GM18502 (cell line): Measurements from ENCODE around the gene GID4.

Source experiments
- ATAC-seq: cut with Tn5 transposase; IDR thresholded peaks from one replicate; pipeline ENCODE4 v1.9.1; 2021; ENCODE audit warnings: mild to moderate bottlenecking; ENCODE audit not compliant: unreplicated experiment, poor library complexity

The GID4 gene

DNA sequence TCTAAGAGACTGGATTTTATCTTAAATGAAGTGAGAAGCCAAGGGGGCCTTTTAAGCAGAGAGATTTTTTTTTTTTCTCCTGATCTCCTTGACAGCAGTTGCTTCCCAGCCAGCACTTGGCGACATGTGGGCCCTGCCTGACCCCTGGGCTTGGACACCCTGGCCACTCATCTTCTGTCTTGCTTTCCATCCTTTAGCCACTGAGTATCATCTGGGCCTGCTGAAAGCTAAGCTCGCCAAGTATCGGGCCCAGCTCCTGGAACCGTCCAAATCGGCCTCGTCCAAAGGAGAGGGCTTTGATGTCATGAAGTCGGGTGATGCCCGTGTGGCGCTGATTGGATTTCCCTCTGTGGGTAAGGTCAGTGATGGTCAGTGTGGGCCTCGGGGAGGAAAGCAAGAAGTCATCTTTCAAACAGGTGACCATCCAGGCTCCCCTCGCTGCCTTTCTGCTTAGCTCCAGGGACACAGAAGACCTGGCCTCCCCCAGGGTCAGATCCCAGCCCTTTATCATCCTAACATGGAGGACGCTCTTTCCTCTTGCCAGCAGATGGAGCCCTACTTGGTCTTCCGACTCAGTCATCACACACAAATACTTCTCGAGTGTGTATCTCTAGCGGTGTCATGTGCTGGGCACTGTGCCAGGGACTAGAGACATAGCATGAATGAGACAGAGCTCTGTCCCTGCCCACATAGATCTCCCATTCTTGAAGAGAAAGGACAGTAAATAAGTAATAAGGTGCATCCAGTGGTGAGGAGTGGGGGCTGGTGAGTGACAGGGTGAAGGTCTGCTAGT is 54.6 kb downstream of the GID4 start:
- no peak for ATAC-seq

DNA sequence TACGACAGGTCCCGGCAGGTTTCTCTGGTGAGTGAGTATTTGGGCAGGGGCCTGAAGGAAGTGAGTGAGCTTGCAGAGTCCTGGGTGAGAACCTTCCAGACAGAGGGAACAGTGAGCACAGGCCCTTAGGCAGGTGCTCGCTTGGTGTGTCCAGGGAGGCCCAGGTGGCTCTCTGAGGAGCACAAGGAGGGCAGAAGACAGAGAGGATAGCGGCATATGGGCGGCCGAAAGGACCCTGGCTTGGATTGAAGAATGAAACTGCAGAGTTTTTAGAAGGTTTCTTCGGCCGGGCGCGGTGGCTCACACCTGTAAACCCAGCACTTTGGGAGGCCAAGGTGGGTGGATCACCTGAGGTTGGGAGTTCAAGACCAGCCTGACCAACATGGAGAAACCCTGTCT is 55.2 kb downstream of the GID4 start:
- ATAC-seq, result no peak

DNA sequence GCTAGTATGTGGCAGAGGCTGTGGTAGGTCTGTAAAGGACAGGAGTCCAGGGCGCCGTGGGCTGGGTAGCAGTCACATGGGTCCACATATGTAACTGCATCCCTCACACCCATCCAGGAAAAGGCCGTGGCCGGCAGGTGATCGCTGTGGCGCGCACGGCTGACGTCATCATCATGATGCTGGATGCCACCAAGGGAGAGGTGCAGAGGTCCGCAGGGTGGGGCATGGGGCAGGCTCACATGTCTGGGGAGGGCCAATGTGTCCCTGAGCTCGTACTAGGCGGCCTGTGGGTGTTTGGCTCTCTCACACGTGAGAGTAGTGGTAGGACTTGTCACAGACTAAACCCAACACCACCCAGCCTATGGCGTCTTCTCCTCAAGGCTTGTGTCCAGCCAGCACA is 60.3 kb downstream of the GID4 start:
- no peak for ATAC-seq

DNA sequence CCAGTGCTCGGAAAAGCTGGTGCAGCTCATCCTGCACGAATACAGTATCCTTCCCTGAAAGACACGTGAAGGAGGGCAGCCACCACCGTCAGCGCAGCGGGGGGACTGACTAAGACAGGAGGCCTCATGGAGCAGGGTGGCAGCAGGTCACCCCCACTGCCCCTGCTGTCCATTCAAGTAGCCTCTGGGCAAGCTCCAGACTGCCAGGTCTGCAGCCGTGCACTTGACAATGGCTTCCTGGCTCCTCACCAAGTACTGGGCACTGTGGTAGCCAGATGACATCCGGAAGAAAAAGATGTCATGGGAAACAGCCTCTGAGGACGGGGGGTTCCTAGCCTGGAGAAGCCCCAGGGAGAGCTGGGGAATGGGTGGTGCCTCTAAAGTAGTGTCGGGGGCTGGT is 61.4 kb downstream of the GID4 start:
- ATAC-seq, result no peak

DNA sequence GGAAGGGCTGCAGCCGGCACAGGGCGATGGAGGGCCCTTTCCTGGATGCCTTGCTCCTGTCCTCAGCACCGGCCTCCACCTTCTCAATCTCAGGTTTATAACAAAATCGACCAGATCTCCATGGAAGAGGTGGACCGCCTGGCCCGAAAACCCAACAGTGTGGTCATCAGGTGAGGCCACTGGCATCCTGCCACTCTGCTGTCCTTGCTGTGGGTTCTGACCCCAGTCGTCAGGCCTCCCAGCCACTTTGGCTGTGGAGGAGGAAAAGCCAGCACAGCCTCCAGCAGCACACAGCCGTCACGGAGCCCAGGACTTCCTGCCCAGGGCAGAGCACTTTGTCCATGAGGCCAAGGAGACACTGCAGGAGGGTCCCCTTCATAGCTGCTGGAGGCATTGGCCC is 62.6 kb downstream of the GID4 start:
- no peak for ATAC-seq

DNA sequence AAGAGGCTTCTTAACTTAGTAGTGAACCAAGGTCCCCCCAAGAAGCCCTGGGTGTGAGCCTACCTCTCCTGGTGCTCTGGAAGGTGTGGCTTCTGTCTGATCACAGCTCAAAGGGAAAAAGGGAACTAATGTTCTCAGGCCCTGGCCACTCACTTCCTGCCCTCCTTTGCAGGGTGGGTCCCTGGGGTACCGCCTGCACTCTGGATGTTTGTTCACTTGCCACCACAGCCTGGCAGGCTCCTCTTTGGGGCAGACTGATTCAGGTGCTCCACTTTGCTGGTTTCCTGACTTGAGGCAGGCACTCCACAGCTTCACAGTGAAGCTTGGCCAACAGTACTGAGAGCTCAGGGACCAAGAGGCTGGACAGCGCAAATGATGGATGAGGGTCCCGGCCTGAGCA is 63.4 kb downstream of the GID4 start:
- ATAC-seq, result no peak

DNA sequence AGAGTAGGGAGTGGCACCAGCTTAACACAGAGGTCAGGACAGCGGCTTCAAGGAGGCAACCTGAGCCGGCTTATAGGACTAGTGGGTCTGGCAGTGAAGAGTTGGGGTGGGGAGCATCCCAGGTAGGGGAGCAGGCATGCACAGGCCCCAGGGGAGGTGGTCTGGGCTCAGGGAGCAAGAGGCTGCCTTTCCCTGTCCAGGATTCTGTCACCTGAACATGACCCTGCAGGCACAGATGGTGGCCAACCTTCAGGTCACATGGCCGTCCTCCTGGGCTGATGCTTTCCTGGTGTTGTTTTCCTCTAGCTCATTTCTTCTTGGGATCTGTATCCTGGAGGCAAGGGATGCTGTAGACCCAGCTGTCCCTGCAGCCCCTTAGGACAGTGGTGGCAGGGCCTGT is 65.8 kb downstream of the GID4 start:
- ATAC-seq, result no peak

DNA sequence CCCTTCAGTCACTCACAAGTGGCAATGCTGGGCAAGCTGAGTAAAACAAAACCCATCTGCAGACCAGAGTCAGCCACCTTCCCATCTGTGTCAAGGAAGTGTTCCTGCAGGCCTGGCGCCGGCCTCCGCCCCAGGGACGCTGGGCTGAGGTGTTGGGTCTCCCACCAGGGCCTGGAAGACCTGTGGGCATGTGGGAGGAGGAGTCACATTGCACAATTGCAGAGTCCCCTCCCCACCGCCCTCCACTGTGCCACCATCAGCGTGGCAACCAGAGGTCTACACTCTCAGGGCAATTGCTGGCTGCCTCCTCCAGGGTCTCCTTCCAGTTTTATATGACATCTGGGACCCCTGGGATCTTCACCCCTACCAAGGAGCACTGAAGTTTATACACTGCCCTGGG is 66.4 kb downstream of the GID4 start:
- no peak for ATAC-seq

DNA sequence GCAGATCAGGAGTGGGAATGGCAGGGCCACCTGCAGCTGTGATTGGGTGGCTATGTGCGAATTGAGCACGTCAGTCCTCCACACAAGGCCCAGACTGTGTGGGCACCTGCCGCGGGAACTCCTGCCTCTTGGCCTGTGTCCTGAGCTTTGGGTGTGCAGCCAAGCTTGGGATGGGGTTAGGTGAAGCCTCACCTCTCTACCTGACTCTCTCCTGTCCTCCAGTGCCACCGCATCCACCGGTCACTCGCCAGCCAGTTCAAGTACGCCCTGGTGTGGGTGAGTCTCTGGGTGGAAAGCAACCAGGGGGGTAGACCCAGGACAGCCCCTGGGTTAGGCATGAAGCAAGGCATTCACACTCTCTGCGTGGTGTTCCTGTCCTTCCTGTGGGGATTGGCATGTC is 67.0 kb downstream of the GID4 start:
- ATAC-seq, result no peak

DNA sequence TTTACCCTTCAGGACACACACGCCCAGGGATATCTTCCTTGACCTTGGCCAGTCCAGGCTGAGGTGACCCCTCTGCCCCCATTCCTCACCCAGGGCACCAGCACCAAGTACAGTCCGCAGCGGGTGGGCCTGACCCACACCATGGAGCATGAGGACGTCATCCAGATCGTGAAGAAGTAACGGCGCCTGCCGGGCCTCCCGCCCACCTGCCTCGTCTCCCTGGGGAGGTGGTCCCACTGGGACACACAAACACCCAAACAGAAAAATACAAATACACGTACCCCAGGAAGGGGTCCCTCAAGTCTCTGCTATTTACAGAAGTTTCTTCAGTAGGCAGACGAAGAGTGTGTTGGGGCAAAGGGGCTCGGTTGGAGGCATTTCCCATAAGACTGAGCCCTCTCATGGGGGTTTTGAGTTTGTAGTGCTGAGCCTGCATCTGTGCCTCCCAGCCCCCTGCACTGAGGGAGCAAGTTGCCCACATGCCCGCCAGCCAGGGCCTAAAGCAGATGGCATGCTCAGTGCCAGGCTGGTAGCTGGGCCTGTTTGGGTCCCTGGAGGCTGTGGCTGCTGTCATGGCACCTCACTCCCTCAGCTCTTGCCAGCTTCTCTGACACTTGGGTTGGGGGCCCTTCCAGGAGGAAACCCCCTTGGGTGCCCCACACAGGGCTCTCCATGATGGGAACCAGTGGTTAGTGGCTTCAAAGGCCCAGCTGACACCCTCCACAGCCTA is 68.0 kb downstream of the GID4 start:
- no peak for ATAC-seq

DNA sequence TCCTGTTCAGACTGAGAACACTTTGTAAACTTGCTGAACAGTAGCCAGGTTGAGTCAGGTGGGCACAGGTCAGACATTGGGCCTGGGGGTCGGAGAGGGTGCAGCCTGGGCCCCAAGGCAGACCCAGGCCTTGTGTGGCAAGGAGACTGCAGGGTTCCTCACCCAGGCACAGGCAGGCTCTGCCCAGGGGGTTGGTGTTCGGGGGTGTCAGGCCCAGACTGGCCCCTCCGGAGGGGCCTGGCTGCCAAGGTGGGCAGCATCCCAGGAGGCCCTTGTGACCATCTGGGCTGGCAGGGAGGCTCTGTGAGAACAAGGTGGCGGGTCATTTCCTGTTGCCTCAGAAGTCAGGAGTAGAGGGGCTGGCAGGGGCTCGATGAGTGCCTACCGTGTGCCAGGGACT is 68.8 kb downstream of the GID4 start:
- no peak for ATAC-seq

DNA sequence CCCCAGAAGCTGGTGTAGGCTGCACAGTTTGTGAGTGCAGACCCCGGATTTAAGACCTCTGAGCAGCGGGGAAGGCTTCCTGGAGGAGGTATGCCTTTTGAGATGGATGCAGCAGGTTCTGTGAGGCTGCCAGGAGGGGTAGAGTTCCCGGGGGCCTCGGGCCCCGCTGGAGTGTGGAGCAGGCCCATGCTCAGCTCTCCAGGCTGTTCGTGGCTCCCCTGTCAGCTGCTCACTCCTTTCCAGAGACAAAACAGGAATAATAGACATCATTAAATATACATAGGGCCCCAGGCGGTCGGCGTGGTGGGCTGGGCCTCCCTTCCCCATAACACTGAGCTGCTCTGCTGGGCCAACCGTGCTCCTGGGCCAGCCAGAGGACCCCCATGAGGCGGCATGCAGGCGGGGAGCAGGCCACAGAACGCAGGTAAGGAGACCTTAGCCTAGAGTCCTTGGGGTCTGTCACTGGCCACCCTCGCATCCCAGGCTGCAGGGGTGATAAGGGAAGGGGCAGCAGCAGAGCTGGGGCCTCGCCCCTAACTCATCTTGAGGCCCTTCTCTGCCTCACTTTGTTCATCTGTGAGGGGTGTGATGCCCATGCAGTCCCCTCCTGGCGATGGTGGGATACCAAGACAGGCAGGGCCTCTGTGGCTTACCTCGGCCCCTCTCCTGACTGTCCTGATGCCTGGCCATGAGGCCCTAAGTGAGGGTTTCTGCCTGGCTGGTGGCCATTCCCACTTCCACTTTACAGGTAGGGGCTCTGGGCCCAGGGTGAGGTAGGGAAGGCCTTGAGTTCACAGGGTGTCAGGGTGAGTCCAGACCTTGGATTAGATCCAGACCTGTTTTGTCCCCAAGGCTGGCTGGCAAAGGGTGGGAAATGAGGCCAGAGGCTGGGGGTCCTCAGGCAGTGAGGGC is 69.4 kb downstream of the GID4 start, which contains the start of gene MYO15A:
Gene MYO15A (plus strand): TSS at position 356 of the 912 bp plus-strand sequence. CDS start 10,045 bp downstream, outside the sequence.
- no peak for ATAC-seq

DNA sequence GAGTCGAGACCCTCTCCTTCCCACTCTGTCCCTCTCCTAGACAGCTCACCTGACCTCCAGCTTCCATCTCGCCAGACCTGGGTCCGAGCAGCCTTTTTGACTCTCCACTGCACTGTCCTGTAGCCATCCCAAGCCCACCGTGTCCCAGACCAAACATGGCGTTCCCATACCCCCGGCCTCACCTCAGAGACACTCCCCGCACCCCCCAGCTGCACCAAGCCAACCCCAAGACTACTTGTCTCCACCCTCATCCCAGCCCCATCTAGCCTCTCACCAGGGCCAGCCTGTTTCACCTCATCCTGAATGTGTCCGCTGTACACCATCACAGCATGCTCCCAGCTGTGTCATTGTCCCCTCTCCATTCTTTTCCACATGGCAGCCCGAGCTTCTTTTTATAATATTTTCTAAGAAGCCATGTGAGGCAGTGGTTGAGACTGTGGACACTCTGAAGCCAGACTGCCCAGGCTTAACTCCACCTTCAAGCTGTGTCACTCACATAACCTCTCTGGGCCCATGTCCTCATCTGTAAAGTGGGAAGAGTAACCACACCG is 70.8 kb downstream of the GID4 start:
- no peak for ATAC-seq

DNA sequence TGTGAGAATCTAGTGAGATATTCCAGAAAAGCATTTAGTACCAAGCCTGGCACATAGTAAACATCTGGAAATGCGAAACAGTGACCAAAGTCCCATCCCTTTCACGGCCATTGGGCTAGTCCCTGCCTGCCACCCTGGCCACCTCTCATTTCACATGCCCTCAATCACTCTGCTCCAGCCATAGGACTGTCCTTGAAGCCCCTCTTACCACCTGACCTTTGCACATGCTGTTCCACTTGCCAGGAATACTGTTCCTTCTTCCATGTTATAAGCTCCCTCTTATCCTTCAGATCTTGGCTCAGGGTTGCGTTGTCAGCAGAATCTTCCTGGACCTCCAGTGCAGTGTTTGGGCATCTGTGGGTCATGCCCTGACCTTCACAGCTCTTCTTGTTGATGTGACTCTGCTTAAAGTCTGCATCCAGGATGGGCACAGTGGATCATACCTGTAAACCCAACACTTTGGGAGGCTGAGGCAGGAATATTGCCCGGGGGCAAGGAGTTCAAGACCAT is 71.5 kb downstream of the GID4 start:
- no peak for ATAC-seq

DNA sequence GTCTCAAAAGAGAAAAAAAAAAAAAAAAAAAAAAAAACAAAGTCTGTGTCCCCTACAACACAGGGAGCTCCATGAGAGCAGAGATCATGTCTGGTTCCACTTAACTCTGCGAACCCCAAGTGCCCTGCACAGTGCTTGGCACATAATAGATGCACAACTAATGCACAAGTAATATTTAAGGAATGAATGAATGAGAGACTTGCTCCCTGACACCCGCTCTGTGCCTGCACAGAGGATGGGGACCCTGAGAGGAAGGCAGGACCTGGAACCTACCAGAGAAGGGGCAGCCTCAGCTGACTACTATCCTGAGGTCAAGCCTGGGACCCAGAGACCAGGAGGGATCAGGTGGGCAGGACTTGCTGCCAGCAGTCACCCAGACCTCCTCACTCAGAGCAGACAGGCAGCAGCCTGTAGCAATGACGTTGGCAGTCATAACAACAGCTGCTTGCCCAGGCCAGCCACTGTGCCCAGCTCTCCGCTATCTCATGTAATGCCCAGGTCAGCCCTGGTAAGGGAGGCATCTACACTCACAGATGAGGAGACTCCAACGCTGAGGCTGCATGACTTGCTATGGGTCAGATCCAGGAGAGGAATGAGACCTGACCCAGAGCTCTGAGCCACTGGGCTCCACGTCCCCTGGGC is 72.2 kb downstream of the GID4 start:
- no peak for ATAC-seq

DNA sequence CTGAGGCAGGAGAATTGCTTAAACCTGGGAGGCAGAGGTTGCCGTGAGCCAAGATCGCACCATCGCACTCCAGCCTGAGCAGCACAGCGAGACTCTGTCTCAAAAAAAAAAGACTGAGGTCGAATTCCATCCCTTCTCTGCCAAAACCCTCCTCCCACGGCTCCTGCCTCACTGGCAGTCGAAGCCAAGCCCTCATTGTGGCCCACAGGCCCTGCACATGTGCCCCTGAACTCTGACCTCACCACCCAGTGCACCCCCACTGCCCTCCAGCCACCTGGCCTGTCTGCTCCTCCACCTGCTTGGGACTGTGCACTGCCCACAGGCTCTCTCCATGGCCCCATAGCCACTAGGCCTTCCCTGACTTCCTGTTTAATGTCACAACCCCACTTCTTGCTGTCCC is 76.3 kb downstream of the GID4 start:
- no peak for ATAC-seq

DNA sequence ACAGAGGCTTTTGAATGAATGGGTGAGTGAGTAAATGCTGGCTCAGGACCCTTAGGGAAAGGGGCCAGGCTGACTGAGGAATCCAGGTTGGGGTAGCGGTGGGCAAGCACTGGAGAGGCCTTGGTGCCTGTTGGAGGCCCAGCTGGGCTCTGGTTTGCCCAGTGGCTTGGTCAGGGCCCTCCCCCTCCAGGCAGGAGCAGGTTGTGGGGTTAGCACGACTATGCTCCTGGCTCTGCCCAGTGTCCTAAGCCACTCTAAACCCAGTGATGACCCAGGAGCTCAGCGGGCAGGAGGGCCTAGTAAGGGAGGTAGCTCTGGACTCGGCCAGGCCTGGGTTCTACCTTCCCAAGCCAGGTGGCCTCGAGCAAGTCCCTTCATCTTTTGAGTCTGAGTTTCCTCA is 76.9 kb downstream of the GID4 start:
- no peak for ATAC-seq

DNA sequence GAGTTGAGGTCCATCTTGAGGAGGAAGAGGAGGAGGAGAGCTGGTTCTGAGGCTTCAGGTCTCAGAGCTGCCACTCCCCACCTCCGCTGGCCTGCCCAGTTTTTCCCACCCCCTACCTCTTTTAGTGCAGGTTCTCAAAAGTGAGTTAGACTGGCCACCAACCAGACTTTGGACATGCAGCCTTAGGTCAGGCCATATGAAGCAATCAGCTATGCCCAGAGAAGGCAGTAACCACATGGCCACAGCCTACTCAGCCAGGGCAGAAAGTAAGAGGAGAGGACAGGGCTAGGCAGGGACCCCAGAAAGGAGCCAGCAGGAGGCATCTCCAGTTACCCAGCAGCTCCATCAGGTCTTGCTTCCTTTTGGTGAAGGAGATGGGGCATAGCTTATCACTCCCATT is 78.3 kb downstream of the GID4 start:
- ATAC-seq, result no peak
